DOHH2 (cell line): ENCODE data around the gene CRISP2.

Experiments
- H3F3A ChIP-seq: fragments of 200-600 bp; sonication (generic), shearing (Covaris generic); 2 replicates; pipeline ENCODE4 v1.6.0; 2016; ENCODE audit warnings: antibody characterized with exemption, mild to moderate bottlenecking; ENCODE audit not compliant: control insufficient read depth, insufficient read depth
- H3K27ac ChIP-seq: fragments of 200-600 bp; sonication (generic); 2 replicates; pipeline ENCODE4 v1.5.1; 2014; ENCODE audit warnings: low read depth, mild to moderate bottlenecking, low read length, moderate library complexity
- H3K27me3 ChIP-seq: fragments of 200-600 bp; sonication (generic); 2 replicates; pipeline ENCODE4 v1.6.1; 2014; ENCODE audit warnings: mild to moderate bottlenecking, low read length, mixed read lengths; ENCODE audit not compliant: control insufficient read depth
- H3K36me3 ChIP-seq: fragments of 200-600 bp; sonication (generic); 2 replicates; pipeline ENCODE4 v1.6.1; 2014; ENCODE audit warnings: mild to moderate bottlenecking, low read length, moderate library complexity, mixed read lengths; ENCODE audit not compliant: control insufficient read depth
- H3K4me1 ChIP-seq: fragments of 200-600 bp; sonication (generic); 2 replicates; pipeline ENCODE4 v1.6.1; 2014; ENCODE audit warnings: mild to moderate bottlenecking, low read length, mixed read lengths; ENCODE audit not compliant: control insufficient read depth
- H3K4me2 ChIP-seq: fragments of 200-600 bp; sonication (generic); 2 replicates; pipeline ENCODE4 v1.6.0; 2014; ENCODE audit warnings: mild to moderate bottlenecking, low read length, moderate library complexity
- H3K4me3 ChIP-seq: fragments of 200-600 bp; sonication (generic); 2 replicates; pipeline ENCODE4 v1.5.1; 2014; ENCODE audit warnings: mild to moderate bottlenecking, low read length, mixed read lengths
- H3K79me2 ChIP-seq: fragments of 200-600 bp; sonication (generic); 2 replicates; pipeline ENCODE4 v1.6.1; 2014; ENCODE audit warnings: mild to moderate bottlenecking, low read length, mixed read lengths; ENCODE audit not compliant: control insufficient read depth
- H3K9me2 ChIP-seq: fragments of 200-600 bp; sonication (generic); replicated peaks from 2 replicates; pipeline ENCODE4 v1.6.1; 2014; ENCODE audit warnings: mild to moderate bottlenecking, low read length, mixed read lengths; ENCODE audit not compliant: control insufficient read depth
- H3K9me3 ChIP-seq: fragments of 200-600 bp; sonication (generic); 2 replicates; pipeline ENCODE4 v1.6.1; 2014; ENCODE audit warnings: antibody characterized with exemption, low read length, mixed read lengths; ENCODE audit not compliant: control insufficient read depth, insufficient read depth
- H4K20me1 ChIP-seq: fragments of 200-600 bp; sonication (generic); 2 replicates; pipeline ENCODE4 v1.6.0; 2014; ENCODE audit warnings: low read depth, mild to moderate bottlenecking, antibody characterized with exemption, low read length, moderate library complexity; ENCODE audit not compliant: control insufficient read depth, insufficient read depth
- CTCF ChIP-seq: fragments of 200-600 bp; sonication (generic); IDR thresholded peaks from one replicate; pipeline ENCODE4 v1.5.1; 2014; ENCODE audit warnings: antibody characterized with exemption, mild to moderate bottlenecking, low read depth, low read length; ENCODE audit not compliant: poor library complexity, severe bottlenecking
- EZH2phosphoT487 ChIP-seq: fragments of 200-600 bp; sonication (generic); IDR thresholded peaks from 2 replicates; pipeline ENCODE4 v1.6.1; 2017; ENCODE audit warnings: borderline replicate concordance, mild to moderate bottlenecking, antibody characterized with exemption, low read length, moderate library complexity, mixed read lengths

The CRISP2 gene

GRCh38 chr6:49649988-49650387, 63.4 kb downstream of the CRISP2 start:
- no peaks in the 10 kb centered on the region for H3K4me1 ChIP-seq
- H3K9me2 ChIP-seq = no peaks in the 10 kb centered on the region
- no peaks in the 10 kb centered on the region for H3K36me3 ChIP-seq
- H4K20me1 ChIP-seq = no peaks in the 10 kb centered on the region
- no peak overlapping the region for H3K4me2 ChIP-seq
- no peak overlapping the region for H3K4me3 ChIP-seq
- no peak overlapping the region for H3K27ac ChIP-seq
- TF ChIP-seq EZH2phosphoT487 = no peak
- no peak for TF ChIP-seq CTCF
- no peaks in the 10 kb centered on the region for H3K27me3 ChIP-seq
- no peaks in the 10 kb centered on the region for H3F3A ChIP-seq
- no peaks in the 10 kb centered on the region for H3K79me2 ChIP-seq
- H3K9me3 ChIP-seq = no peaks in the 10 kb centered on the region

GRCh38 chr6:49648036-49648435, 65.3 kb downstream of the CRISP2 start:
- Histone ChIP-seq H3K4me2 (no peak overlapping the region), H3K36me3 (no peaks in the 10 kb centered on the region), H3K27me3 (no peaks in the 10 kb centered on the region), H3K79me2 (no peaks in the 10 kb centered on the region), H3F3A (no peaks in the 10 kb centered on the region), H3K9me3 (no peaks in the 10 kb centered on the region), H3K9me2 (no peaks in the 10 kb centered on the region), H3K4me1 (no peaks in the 10 kb centered on the region), H3K4me3 (no peak overlapping the region), H4K20me1 (no peaks in the 10 kb centered on the region), H3K27ac (no peak overlapping the region)
- no peak for TF ChIP-seq CTCF
- no peak for TF ChIP-seq EZH2phosphoT487

- H3K27ac ChIP-seq = no peak overlapping the region
- H3K27me3 ChIP-seq = no peaks in the 10 kb centered on the region
- no peaks in the 10 kb centered on the region for H3K79me2 ChIP-seq
- H3K9me3 ChIP-seq = no peaks in the 10 kb centered on the region
- no peaks in the 10 kb centered on the region for H3F3A ChIP-seq
- no peak overlapping the region for H3K4me2 ChIP-seq
- H3K4me3 ChIP-seq = no peak overlapping the region
- H3K4me1 ChIP-seq = no peaks in the 10 kb centered on the region
- no peaks in the 10 kb centered on the region for H3K36me3 ChIP-seq
- TF ChIP-seq CTCF = no peak
- no peak for TF ChIP-seq EZH2phosphoT487
- H3K9me2 ChIP-seq = no peaks in the 10 kb centered on the region
- no peaks in the 10 kb centered on the region for H4K20me1 ChIP-seq
Observed at GRCh38 chr6:49647476-49647875, 65.9 kb downstream of the CRISP2 start.

- no peaks in the 10 kb centered on the region for H4K20me1 ChIP-seq
- H3K36me3 ChIP-seq = no peaks in the 10 kb centered on the region
- no peaks in the 10 kb centered on the region for H3K27me3 ChIP-seq
- H3F3A ChIP-seq = no peaks in the 10 kb centered on the region
- H3K4me1 ChIP-seq = no peaks in the 10 kb centered on the region
- no peaks in the 10 kb centered on the region for H3K9me3 ChIP-seq
- H3K4me2 ChIP-seq = no peak overlapping the region
- no peaks in the 10 kb centered on the region for H3K79me2 ChIP-seq
- no peak overlapping the region for H3K4me3 ChIP-seq
- H3K27ac ChIP-seq = no peak overlapping the region
- no peaks in the 10 kb centered on the region for H3K9me2 ChIP-seq
- no peak for TF ChIP-seq EZH2phosphoT487
- TF ChIP-seq CTCF = no peak
Observed at GRCh38 chr6:49646942-49647341, 66.4 kb downstream of the CRISP2 start.
